OCI-LY7 (cell line): Measurements from ENCODE around the gene DCTN1.

Source experiments
- CTCF ChIP-seq: fragments of 200-600 bp; sonication (generic); conservative IDR thresholded peaks from 2 replicates; pipeline ENCODE4 v1.5.1; 2014; ENCODE audit warnings: mild to moderate bottlenecking, antibody characterized with exemption, low read length, moderate library complexity, mixed read lengths
- EZH2phosphoT487 ChIP-seq: fragments of 200-600 bp; sonication (generic); IDR thresholded peaks from 2 replicates; pipeline ENCODE4 v1.6.1; 2018; ENCODE audit warnings: low read depth, borderline replicate concordance, mild to moderate bottlenecking, mixed run types, antibody characterized with exemption, low read length, moderate library complexity, mixed read lengths

- TF ChIP-seq CTCF (no peak), EZH2phosphoT487 (no peak)
Observed at GRCh38 chr2:74418312-74418711, 38.2 kb upstream of the DCTN1 start.
